GM21737 (cell line): Measurements from ENCODE around the gene ADAMTS6.
"Not testable (repeated sequence)": the region's sequence is repeated elsewhere in the genome, so short reads cannot be mapped to it uniquely, and the experiment has no call there.

Experiments
- ATAC-seq: cut with Tn5 transposase; IDR thresholded peaks from one replicate; pipeline ENCODE4 v1.9.1; 2021; ENCODE audit warnings: mild to moderate bottlenecking, moderate library complexity; ENCODE audit not compliant: unreplicated experiment

The ADAMTS6 gene

GRCh38 chr5:65481635-65482295 lies at the start of gene ADAMTS6:
Gene ADAMTS6, minus strand, starts transcription at chr5:65481920. Its CDS starts 8,247 bp downstream, at chr5:65473673.
- peak; percentile 85 for ATAC-seq

GRCh38 chr5:65530904-65531303 lies 49.2 kb upstream of the ADAMTS6 start:
- no peak for ATAC-seq

GRCh38 chr5:65525726-65526125 lies 44.0 kb upstream of the ADAMTS6 start:
- no peak for ATAC-seq

GRCh38 chr5:65512170-65512937 lies 30.6 kb upstream of the ADAMTS6 start:
- ATAC-seq: no peak

- no peak for ATAC-seq
Measured at GRCh38 chr5:65508978-65509377, 27.3 kb upstream of the ADAMTS6 start.

GRCh38 chr5:65506961-65507360 lies 25.2 kb upstream of the ADAMTS6 start:
- no peak for ATAC-seq

- ATAC-seq: no peak
Measured at GRCh38 chr5:65489119-65489518, 7.4 kb upstream of the ADAMTS6 start.

- ATAC-seq: not testable (repeated sequence)
Measured at GRCh38 chr5:65488038-65488687, 6.4 kb upstream of the ADAMTS6 start.

GRCh38 chr5:65486803-65487202 lies 5.1 kb upstream of the ADAMTS6 start:
- not testable (repeated sequence) for ATAC-seq

- no peak for ATAC-seq
Measured at GRCh38 chr5:65485405-65485804, 3.7 kb upstream of the ADAMTS6 start.

- peak; percentile 49 for ATAC-seq
Measured at GRCh38 chr5:65483546-65484346, 2.0 kb upstream of the ADAMTS6 start.

- no peak for ATAC-seq
Measured at GRCh38 chr5:65482736-65483545, 1.2 kb upstream of the ADAMTS6 start.

GRCh38 chr5:65482296-65482735 lies 596 bp upstream of the ADAMTS6 start:
- no peak for ATAC-seq

- no peak for ATAC-seq
Measured at GRCh38 chr5:65481171-65481581, 544 bp downstream of the ADAMTS6 start.

- ATAC-seq: peak; percentile 26
Measured at GRCh38 chr5:65480306-65480865, 1.3 kb downstream of the ADAMTS6 start.

GRCh38 chr5:65479527-65479926 lies 2.2 kb downstream of the ADAMTS6 start:
- ATAC-seq: no peak

GRCh38 chr5:65478336-65478735 lies 3.4 kb downstream of the ADAMTS6 start:
- no peak for ATAC-seq

- no peak for ATAC-seq
Measured at GRCh38 chr5:65475895-65476294, 5.8 kb downstream of the ADAMTS6 start.

- no peak for ATAC-seq
Measured at GRCh38 chr5:65475336-65475735, 6.4 kb downstream of the ADAMTS6 start.
